MM.1S (cell line): ENCODE measurements around the gene HSPA9.

Source experiments
- DNase-seq: peaks from one replicate; pipeline ENCODE4 v3.0.0-alpha.2; 2015
- H2AFZ ChIP-seq: fragments of 300-600 bp; sonication (generic); 2 replicates; pipeline ENCODE4 v1.6.0; 2016; ENCODE audit warnings: antibody characterized with exemption, low read length
- H3F3A ChIP-seq: fragments of 300-600 bp; sonication (generic); 2 replicates; pipeline ENCODE4 v1.6.1; 2016; ENCODE audit warnings: mild to moderate bottlenecking, antibody characterized with exemption, low read length, moderate library complexity, mixed read lengths; ENCODE audit not compliant: insufficient read depth
- H3K27ac ChIP-seq: fragments of 300-600 bp; sonication (generic); 2 replicates; pipeline ENCODE4 v1.5.1; 2016; ENCODE audit warnings: mild to moderate bottlenecking, low read length
- H3K27me3 ChIP-seq: fragments of 300-600 bp; sonication (generic); replicated peaks from 2 replicates; pipeline ENCODE4 v1.6.0; 2016; ENCODE audit warnings: low read length; ENCODE audit not compliant: insufficient read depth
- H3K36me3 ChIP-seq: fragments of 300-600 bp; sonication (generic); replicated peaks from 2 replicates; pipeline ENCODE4 v1.6.1; 2016; ENCODE audit warnings: mild to moderate bottlenecking, low read length, mixed read lengths; ENCODE audit not compliant: insufficient read depth
- H3K4me1 ChIP-seq: fragments of 300-600 bp; sonication (generic); 2 replicates; pipeline ENCODE4 v1.6.1; 2016; ENCODE audit warnings: low read length, mixed read lengths
- H3K4me2 ChIP-seq: fragments of 300-600 bp; sonication (generic); 2 replicates; pipeline ENCODE4 v1.6.0; 2016; ENCODE audit warnings: low read depth, low read length
- H3K4me3 ChIP-seq: fragments of 300-600 bp; sonication (generic); 2 replicates; pipeline ENCODE4 v1.5.1; 2016; ENCODE audit warnings: low read length, mixed read lengths
- H3K79me2 ChIP-seq: fragments of 300-600 bp; sonication (generic); 2 replicates; pipeline ENCODE4 v1.6.1; 2016; ENCODE audit warnings: mixed run types, low read length, mixed read lengths
- H3K9ac ChIP-seq: fragments of 300-600 bp; sonication (generic); 2 replicates; pipeline ENCODE4 v1.6.1; 2016; ENCODE audit warnings: low read length, mixed read lengths
- H3K9me2 ChIP-seq: fragments of 300-600 bp; sonication (generic); replicated peaks from 2 replicates; pipeline ENCODE4 v1.6.1; 2016; ENCODE audit warnings: mild to moderate bottlenecking, low read length, mixed read lengths; ENCODE audit not compliant: insufficient read depth
- H3K9me3 ChIP-seq: fragments of 300-600 bp; sonication (generic); replicated peaks from 2 replicates; pipeline ENCODE4 v1.6.1; 2016; ENCODE audit warnings: mild to moderate bottlenecking, low read length, mixed read lengths; ENCODE audit not compliant: insufficient read depth
- H4K20me1 ChIP-seq: fragments of 300-600 bp; sonication (generic); 2 replicates; pipeline ENCODE4 v1.6.1; 2016; ENCODE audit warnings: mild to moderate bottlenecking, low read length, moderate library complexity, mixed read lengths; ENCODE audit not compliant: insufficient read depth
- CTCF ChIP-seq: fragments of 300-600 bp; sonication (generic); IDR thresholded peaks from 2 replicates; pipeline ENCODE4 v1.5.1; 2016; ENCODE audit warnings: antibody characterized with exemption, low read length, mixed read lengths
- EZH2 ChIP-seq: fragments of 300-600 bp; sonication (generic); optimal IDR thresholded peaks from 2 replicates; pipeline ENCODE3; 2017; ENCODE audit warnings: low read depth, mild to moderate bottlenecking, antibody characterized with exemption, low read length, mixed read lengths
- EZH2phosphoT487 ChIP-seq: fragments of 300-600 bp; sonication (generic); IDR thresholded peaks from 2 replicates; pipeline ENCODE4 v1.6.1; 2018; ENCODE audit warnings: antibody characterized with exemption, low read length

HSPA9 gene

DNA sequence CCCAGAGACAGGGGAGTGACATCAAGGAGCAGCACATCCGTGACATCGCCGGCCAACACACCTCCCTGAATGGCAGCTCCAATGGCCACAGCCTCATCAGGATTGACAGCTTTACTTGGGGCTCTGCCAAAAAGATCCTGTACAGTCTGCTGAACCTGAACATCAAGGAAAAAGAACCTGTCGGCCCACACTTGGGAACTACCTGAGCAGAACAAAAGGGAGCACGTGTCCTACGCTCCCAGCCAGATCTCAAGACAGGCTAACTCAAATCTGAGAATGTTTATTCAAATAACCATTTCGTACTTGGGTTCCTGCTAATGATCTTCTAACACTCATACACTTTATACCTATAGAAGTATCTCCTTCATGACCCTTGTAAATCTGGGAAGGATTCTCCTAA, 15.3 kb downstream of the HSPA9 start:
- Histone ChIP-seq H3K27ac (no peak overlapping the region), H3K4me3 (no peak overlapping the region), H4K20me1 (peaks cover 23% of the 10 kb centered on the region; the same call in 1 of the 2 replicates), H3F3A (peaks cover 25% of the 10 kb centered on the region), H3K4me2 (no peak overlapping the region), H3K9me2 (no peaks in the 10 kb centered on the region), H3K9me3 (no peaks in the 10 kb centered on the region), H3K9ac (no peak overlapping the region), H3K79me2 (peaks cover 76% of the 10 kb centered on the region), H3K36me3 (peaks cover 53% of the 10 kb centered on the region), H3K4me1 (no peaks in the 10 kb centered on the region), H3K27me3 (no peaks in the 10 kb centered on the region), H2AFZ (no peak overlapping the region)
- TF ChIP-seq CTCF (no peak), EZH2 (no peak), EZH2phosphoT487 (no peak)
- DNase-seq, result no peak

DNA sequence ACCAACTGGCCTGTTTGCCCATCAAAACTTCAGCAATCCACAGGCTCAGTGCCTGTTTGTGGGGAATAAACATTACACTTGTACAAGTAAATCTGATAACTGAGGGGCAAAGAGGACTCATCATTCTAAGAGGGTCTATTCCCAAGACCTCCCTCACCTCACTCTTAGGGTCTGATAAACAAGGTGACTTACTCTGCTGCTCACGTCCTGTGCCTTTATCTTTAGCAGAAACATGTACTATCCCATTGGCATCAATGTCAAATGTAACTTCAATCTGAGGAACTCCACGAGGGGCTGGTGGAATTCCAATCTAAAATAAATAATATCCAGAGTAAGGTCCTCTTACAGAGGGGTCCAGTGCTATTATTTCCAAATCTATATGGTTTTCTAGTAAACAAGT, 17.5 kb downstream of the HSPA9 start:
- DNase-seq, result no peak
- no peak for TF ChIP-seq EZH2phosphoT487
- no peak for TF ChIP-seq CTCF
- TF ChIP-seq EZH2, result no peak
- Histone ChIP-seq H3K79me2 (peaks cover 54% of the 10 kb centered on the region), H3K27ac (no peak overlapping the region), H3F3A (peaks cover 34% of the 10 kb centered on the region), H3K9me2 (no peaks in the 10 kb centered on the region), H3K36me3 (peaks cover 41% of the 10 kb centered on the region), H2AFZ (no peak overlapping the region), H3K4me1 (no peaks in the 10 kb centered on the region), H3K4me3 (no peak overlapping the region), H3K4me2 (no peak overlapping the region), H3K9me3 (no peaks in the 10 kb centered on the region), H3K27me3 (no peaks in the 10 kb centered on the region), H3K9ac (no peak overlapping the region), H4K20me1 (0 out of 2 replicates have a peak, but pooled peaks cover 6% of the 10 kb centered on the region)

DNA sequence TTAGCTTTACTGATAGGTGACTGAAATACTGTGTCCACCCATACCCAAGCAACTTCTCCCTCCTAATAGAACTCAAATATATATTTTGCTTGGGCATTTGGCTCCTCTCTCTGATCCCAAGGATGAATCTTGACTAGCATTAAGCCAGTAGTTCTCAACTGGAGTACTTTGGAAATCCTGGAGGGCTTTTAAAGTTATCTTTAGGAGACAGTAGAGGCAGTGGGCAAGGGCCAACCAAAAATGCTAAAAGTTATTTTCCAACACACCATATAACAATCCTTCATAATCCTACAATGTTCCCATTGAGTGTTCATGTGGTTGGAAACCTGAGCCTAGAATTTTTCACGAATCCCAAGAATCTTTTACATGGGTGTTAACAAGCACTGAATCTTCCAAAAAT, 21.1 kb downstream of the HSPA9 start:
- TF ChIP-seq EZH2, result no peak
- TF ChIP-seq EZH2phosphoT487, result no peak
- TF ChIP-seq CTCF, result no peak
- Histone ChIP-seq H3K9me2 (no peaks in the 10 kb centered on the region), H4K20me1 (0 out of 2 replicates have a peak, but pooled peaks cover 2% of the 10 kb centered on the region), H3K79me2 (peaks cover 29% of the 10 kb centered on the region), H3K4me3 (no peak overlapping the region), H3K36me3 (peaks cover 25% of the 10 kb centered on the region), H2AFZ (no peak overlapping the region), H3K27me3 (no peaks in the 10 kb centered on the region), H3K4me2 (no peak overlapping the region), H3K27ac (no peak overlapping the region), H3K9ac (no peak overlapping the region), H3F3A (peaks cover 48% of the 10 kb centered on the region), H3K9me3 (no peaks in the 10 kb centered on the region), H3K4me1 (no peaks in the 10 kb centered on the region)
- no peak for DNase-seq
